ENCODE data around the gene RAB11B.
A peak's percentile ranks its signal among the peaks of the same experiment; 100 is the strongest.
"Not testable (repeated sequence)": the region's sequence is repeated elsewhere in the genome, so short reads cannot be mapped to it uniquely, and the experiment has no call there.

RAB11B gene

DNA sequence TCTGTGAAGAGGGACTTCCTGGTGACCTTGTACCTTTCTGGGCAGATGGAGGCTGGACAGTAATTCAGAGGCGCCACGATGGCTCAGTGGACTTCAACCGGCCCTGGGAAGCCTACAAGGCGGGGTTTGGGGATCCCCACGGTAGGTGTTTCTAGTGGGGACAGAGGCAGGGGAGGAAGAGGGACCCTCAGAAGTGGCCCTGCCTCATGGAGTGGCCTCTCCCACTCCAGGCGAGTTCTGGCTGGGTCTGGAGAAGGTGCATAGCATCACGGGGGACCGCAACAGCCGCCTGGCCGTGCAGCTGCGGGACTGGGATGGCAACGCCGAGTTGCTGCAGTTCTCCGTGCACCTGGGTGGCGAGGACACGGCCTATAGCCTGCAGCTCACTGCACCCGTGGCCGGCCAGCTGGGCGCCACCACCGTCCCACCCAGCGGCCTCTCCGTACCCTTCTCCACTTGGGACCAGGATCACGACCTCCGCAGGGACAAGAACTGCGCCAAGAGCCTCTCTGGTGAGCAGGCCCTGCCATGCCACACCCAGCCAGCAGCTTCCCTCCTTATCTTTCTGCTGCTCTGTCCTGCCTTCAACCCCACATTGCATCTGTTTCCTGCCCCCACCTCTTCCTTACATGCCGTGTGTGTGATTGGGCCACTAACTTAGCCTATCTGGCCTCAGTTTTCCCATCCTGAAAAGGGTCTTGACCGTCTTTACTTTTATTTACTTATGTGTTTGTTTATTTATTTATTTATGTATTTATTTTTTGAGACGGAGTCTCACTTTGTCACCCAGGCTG, 19.0 kb upstream of the RAB11B start:
- no peak for DNase-seq

DNA sequence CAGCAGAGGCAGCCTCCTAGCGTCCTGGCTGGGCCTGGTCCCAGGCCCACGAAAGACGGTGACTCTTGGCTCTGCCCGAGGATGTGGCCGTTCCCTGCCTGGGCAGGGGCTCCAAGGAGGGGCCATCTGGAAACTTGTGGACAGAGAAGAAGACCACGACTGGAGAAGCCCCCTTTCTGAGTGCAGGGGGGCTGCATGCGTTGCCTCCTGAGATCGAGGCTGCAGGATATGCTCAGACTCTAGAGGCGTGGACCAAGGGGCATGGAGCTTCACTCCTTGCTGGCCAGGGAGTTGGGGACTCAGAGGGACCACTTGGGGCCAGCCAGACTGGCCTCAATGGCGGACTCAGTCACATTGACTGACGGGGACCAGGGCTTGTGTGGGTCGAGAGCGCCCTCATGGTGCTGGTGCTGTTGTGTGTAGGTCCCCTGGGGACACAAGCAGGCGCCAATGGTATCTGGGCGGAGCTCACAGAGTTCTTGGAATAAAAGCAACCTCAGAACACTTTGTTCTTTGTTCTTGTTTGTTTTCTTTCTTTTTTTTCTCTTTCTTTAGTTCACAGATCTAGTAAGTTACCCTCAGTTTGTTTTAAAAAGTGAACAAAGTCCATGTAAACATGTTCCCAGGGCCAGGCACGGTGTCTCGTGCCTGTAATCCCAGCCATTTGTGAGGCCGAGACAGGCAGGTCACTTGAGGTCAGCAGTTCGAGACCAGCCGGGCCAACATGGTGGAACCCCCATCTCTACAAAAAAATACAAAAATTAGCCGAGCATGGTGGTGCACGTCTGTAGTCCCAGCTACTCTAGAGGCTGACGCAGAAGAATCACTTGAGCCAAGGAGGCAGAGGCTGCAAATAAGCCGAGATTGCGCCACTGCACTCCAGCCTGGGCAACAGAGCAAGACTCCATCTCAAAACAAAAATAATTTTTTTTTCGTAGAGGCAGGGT, 16.0 kb upstream of the RAB11B start:
- DNase-seq = no peak

DNA sequence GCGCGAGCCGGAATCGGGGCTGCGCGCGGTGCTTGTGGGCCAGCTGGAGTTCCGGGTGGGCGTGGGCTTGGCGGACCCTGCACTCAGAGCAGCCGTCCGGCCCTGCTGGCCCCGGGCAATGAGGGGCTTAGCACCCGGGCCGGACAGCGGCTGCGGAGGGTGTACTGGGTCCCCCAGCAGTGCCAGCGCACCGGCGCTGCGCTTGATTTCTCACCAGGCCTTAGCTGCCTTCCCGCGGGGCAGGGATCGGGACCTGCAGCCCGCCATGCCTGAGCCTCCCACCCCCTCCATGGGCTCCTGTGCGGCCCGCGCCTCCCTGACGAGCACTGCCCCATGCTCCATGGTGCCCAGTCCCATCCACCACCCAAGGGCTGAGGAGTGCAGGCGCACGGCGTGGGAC, 14.4 kb upstream of the RAB11B start:
- DNase-seq = not testable (repeated sequence)

DNA sequence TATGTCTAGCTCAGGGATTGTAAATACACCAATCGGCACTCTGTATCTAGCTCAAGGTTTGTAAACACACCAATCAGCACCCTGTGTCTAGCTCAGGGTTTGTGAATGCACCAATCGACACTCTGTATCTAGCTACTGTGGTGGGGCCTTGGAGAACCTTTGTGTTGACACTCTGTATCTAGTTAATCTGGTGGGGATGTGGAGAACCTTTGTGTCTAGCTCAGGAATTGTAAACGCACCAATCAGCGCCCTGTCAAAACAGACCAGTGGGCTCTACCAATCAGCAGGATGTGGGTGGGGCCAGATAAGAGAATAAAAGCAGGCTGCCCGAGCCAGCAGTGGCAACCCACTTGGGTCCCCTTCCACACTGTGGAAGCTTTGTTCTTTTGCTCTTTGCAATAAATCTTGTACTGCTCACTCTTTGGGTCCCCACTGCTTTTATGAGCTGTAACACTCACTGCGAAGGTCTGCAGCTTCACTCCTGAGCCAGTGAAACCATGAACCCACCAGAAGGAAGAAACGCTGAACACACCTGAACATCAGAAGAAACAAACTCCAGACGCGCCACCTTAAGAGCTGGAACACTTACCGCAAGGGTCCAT, 13.7 kb upstream of the RAB11B start:
- not testable (repeated sequence) for DNase-seq

DNA sequence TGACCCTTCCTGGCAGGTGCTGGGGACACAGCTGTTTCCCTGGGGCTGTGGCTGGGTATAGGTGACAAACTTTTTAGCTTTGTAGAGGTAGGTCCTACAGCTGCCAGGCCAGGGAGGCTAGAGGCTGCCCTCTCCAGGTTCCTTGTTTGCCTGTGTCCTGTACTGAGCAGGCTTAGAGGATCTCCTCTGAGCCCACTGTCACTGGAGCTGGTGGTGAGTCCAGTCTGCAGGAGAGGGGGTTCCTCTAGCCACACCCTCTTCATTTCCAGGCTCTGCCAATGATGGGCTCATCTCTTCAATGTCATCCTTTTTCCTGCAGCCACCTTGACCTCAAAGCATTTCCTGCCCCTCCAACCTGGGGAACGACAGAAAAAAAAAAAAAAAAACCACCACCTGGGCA, 12.6 kb upstream of the RAB11B start:
- DNase-seq = no peak

DNA sequence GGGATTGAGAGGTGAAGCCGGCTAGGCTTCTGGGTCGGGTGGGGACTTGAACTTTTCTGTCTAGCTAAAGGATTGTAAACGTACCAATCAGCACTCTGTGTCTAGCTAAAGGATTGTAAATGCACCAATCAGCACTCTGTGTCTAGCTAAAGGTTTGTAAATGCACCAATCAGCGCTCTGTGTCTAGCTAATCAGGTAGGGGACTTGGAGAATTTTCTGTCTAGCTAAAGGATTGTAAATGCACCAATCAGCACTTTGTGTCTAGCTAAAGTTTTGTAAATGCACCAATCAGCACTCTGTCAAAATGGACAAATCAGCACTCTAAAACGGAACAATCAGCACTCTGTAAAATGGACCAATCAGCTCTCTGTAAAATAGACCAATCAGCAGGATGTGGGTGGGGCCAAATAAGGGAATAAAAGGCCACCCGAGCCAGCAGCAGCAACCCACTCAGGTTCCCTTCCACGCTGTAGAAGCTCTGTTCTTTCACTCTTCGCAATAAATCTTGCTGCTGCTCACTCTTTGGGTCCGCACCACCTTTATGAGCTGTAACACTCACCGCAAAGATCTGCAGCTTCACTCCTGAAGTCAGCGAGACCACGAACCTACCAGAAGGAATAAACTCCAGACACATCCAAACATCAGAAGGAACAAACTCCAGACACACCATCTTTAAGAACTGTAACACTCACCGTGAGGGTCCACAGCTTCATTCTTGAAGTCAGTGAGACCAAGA, 10.8 kb upstream of the RAB11B start:
- DNase-seq = not testable (repeated sequence)

DNA sequence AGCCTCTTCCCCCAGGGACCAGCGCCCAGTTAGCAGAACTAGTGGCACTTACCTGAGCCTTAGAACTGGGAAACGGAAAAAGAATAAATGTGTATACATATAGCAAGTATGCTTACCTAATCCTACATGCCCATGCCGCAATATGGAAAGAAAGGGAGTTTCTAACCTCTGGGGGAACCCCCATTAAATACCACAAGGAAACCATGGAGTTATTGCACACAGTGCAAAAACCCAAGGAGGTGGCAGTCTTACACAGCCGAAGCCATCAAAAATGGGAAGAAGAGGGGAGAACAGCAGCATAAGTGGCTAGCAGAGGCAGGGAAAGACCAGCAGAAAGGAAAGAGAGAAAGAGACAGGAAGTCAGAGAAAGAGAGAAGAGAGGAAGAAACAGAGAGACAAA, 5.6 kb upstream of the RAB11B start:
- DNase-seq = not testable (repeated sequence)

DNA sequence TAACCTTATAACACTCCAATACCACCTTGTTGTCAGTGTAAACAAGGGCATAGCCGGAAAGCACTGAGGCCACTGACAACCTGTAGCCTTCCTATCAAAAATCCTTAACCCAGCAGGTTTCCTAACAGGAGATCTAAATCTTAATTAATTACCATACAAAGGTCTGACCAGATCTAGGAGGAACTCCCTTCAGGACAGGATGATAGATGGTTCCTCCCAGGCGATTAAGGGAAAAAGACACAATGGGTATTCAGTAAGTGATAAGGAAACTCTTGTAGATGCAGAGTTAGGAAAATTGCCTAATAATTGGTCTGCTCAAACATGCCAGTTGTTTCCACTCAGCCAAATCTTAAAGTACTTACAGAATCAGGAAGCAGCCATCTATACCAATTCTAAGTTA, 5.1 kb upstream of the RAB11B start:
- DNase-seq = not testable (repeated sequence)

DNA sequence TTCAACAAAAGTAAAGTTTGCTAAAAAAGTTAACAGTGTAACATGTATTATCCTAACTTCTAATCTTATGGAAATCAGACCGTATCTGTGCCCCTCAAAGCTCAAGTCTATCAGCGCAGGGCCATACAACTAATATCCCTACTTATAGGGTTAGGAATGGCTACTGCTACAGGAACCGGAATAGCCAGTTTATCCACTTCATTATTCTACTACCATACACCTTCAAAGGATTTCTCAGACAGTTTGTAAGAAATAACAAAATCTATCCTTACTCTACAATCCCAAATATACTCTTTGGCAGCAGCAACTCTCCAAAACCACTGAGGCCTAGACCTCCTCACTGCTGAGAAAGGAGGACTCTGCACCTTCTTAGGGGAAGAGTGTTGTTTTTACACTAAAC, 4.6 kb upstream of the RAB11B start:
- DNase-seq = not testable (repeated sequence)

DNA sequence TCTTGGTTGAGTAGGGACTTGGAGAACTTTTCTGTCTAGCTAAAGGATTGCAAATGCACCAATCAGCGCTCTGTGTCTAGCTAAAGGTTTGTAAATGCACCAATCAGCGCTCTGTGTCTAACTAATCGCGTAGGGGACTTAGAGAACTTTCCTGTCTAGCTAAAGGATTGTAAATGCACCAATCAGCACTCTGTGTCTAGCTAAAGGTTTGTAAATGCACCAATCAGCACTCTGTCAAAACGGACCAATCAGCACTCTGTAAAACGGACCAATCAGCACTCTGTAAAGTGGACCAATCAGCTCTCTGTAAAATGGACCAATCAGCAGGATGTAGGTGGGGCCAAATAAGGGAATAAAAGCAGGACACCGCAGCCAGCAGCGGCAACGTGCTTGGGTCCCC, 3.7 kb upstream of the RAB11B start:
- not testable (repeated sequence) for DNase-seq

DNA sequence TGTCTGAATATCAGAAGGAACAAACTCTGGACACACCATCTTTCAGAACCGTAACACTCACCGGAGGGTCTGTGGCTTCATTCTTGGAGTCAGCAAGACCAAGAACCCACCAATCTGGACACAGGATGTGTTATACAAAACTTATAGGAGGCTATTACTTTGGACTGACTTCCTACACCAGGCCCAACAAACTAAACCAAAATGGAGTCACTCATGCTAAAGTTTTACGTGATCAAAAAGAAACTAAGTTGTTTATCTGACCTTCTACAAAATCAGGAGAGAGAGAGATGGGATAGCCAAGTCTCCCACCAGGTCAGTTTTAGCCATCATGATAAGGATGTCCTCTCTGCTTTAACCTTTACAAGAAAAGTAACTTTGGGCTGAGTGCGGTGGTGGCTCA, 3.2 kb upstream of the RAB11B start:
- no peak for DNase-seq

DNA sequence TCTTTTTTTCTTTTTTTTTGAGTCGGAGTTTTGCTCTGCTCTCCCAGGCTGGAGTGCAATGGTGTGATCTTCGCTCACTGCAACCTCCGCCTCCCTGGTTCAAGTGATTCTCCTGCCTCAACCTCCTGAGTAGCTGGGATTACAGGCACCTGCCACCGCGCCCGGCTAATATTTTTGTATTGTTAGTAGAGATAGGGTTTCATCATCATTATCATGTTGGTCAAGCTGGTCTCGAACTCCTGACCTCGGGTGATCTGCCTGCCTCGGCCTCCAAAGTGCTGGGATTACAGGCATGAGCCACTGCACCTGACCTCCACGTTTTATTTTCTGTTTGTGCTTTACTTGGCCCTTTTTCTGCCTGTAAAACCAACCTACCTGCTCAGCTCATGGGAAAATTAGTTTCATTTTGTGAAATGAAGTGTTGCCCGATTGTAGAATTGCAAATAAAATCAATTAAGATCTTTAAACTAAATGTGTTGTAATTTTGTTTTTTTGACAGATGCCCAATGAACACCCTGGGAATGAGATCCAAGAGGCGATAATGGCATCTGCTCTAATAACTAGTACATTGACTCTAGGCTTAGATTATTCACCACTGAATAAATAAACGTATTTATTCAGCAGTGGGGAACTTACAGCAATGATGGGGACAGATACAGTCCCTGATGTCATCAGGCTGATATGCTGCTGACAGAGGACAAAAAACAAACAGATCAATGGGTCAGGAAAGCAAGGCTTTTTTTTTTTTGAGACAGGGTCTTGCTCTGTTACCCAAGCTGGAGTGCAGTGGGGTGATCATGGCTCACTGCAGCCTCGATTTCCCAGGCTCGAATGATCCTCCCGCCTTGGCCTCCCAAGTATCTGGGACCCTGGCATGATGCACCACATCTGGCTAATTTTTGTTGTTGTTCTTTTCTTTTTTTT, 2.2 kb upstream of the RAB11B start:
- no peak for DNase-seq

DNA sequence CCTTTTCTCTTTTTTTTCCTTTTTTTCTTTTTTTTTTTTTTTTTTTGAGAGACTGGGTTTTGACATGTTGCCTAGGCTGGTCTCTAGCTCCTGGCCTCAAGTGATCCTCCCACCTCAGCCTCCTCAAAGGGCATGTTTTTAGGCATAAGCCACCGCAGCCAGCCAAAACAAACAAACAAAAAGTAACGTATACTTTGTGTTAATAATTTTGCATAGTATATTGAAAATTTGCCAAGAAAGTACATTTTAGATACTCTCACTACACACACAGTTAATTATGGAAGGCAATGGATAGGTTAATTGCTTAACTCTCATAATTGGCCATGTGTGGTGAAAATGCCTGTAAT, 1.6 kb upstream of the RAB11B start:
- DNase-seq = no peak

DNA sequence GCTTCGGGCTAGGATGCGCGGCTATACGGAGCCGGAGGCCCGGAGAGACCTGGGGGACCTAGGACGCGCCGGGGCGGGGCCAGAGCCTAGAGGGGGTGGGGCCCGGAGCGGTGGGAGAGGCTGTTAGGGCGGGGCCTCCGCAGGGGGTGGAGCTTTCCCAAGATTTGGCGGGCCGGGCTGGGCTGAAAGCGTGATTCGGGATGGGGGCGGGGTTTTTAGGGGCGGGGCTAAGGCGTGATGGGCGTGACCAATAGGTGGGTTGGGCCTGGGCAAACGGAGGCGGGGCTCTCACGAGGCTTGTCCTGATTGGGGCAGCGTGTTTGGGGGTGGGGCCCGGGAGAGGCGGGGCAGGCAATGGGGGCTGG, 439 bp downstream of the RAB11B start:
- peak; percentile 77 for DNase-seq

DNA sequence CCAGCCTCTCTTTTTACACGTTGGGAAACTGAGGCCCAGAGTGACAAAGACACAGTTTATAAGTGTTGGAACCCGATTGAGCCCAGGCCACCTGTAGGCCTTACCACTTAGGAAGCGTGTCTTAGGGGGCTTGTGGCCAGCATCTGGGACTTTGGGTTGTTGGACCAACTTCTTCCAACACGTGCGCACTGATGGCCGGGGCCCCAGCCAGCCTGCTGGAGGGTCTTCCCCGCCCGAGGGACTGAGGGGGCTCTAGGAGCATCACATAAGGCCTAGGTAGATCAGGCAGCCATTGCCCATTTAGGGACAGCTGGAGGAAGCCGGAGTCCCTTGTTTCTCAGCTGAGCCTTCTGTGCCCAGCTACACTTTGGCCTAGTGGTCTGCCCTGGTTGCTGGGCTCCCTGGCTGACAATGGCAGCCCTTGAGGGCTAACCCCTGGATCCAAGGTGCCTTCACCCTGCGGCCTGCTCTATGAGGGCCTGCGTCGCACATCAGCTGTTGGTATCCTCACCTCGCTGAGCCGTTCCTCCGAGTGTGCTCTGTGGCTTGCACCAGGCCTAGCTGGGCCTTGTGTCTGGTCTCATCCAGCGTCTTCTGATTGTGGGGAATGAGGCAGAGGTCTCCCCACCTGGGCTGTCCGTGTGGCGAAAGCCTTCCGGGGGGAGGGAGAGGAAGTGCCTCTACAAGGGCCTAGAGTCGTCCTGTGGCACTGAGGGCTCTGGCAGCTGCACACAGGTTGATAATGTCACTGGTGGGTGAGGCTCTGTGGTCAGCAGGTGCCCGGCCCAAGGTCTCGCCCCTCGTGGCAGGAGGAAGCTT, 1.2 kb downstream of the RAB11B start:
- DNase-seq = no peak

DNA sequence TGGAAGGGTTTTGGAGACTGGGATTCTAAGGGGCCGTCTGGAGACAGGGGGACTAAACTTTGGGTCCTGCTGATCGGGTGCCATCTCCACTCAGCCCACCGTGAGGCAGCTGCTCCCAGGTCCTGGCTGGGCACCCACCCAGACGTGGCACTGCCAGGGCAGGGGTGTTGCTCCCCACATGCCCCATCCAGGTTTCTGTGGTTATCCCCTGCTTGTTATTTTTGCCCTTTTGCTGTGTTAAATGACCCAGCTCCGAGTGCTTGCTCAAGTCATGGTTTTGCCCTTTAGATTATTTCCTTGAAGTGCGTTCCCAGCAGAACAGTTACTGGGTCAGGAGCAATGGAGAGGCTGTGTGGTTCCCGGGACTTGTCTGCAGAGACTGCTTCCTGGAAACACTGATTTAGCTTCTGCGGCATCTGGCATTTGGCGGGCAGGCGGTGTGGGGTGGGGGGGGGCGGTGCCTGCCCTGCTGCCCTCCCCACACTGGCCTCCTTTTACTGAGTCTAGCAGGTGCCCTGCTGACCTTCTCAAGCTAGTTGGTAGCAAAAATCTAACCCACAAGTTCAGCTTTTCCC, 1.9 kb downstream of the RAB11B start:
- no peak for DNase-seq

DNA sequence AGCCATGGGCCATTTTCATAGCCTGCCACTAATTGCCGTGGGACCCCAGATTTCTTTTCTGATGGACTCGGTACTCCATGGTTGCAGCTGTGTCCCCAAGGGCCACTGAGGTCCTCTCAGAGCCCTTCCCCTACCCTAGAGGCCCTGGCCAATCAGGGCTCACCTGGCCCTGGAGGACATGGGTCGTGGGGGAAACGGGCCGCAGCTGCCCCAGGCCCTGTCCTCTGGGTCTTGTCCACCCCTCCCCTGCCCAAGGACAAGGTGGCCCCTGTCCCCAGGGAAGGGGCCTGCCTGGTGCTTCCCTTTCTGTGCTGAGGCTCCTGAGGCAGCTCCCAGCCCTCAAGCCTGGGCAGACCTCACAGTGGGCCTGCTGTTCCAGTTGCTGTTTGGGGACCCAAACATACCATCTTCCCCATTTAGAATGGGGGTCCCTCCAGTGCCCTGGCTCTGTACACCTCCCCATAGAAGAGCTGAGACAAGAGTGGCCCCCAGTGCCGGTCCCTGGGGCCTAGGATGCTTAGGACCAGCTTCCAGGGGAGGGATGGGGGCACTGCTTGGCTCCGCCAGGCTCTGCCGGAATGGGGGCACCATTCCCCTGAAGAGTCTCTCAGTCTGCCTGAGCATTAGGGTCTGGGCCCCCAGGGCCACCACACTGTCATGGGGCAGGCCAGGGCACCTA, 3.2 kb downstream of the RAB11B start:
- no peak for DNase-seq

DNA sequence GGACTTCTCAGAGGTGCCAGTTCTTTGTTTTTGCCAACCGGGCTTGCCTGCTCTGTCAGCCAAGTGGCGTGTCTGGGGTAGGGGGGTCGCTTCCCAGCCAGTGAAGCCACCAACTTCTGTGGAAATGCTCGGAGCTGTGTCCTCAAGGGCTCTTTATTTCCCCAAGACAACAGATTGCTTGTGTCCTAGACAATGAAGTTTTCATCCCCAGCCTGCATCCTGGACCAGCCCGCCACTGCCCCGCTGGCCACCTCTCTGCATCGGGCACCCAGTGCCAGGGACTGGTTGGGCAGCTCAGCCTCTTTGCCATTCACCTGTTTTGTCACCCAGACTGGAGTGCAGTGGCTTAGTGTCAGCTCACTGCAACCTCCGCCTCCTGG, 3.7 kb downstream of the RAB11B start:
- DNase-seq = no peak

DNA sequence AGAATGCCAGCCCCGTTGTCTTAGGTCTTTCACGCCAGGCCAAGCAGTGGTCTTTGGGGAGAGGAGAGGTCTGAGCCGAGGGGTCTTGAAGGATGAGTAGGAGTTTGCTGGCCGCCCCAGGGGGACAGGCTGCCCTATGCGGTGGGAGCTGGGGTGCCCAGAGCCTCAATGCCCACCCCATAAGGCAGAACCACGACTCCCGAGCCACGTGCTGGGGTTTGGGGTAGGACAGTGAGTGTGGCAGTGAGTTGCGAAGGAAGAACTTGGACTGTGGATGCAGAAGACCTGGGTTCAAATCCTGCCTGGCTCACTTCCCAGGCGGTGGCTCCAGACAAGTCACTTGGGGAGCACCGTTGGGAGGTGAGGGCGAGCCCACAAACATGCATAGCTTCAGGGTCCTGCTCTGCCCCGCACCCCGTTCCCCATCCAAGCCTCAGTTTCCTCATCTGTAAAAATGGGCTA, 5.5 kb downstream of the RAB11B start:
- DNase-seq = no peak

DNA sequence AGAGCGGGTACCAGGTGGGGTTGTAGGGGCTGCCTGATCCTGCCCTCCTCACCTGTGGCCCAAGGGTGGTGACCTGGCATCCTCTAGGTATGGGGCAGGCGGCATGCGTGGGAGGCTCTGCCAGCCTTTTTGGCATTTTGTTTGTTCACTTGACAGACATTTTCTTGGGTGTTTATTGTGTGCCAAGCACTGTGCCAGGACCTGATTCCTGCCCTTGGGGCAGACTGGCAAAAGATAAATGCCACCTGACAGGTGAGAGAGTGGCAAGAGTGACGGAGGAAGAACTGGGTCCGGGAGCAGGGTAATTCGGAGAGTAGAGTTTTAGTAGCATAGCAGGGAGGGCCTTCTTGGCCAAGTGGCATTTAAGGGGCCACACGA, 6.0 kb downstream of the RAB11B start:
- no peak for DNase-seq
